ENCODE results near the gene RNGTT.
"Not testable (repeated sequence)": the region's sequence is repeated elsewhere in the genome, so short reads cannot be mapped to it uniquely, and the experiment has no call there.

RNGTT gene

DNA sequence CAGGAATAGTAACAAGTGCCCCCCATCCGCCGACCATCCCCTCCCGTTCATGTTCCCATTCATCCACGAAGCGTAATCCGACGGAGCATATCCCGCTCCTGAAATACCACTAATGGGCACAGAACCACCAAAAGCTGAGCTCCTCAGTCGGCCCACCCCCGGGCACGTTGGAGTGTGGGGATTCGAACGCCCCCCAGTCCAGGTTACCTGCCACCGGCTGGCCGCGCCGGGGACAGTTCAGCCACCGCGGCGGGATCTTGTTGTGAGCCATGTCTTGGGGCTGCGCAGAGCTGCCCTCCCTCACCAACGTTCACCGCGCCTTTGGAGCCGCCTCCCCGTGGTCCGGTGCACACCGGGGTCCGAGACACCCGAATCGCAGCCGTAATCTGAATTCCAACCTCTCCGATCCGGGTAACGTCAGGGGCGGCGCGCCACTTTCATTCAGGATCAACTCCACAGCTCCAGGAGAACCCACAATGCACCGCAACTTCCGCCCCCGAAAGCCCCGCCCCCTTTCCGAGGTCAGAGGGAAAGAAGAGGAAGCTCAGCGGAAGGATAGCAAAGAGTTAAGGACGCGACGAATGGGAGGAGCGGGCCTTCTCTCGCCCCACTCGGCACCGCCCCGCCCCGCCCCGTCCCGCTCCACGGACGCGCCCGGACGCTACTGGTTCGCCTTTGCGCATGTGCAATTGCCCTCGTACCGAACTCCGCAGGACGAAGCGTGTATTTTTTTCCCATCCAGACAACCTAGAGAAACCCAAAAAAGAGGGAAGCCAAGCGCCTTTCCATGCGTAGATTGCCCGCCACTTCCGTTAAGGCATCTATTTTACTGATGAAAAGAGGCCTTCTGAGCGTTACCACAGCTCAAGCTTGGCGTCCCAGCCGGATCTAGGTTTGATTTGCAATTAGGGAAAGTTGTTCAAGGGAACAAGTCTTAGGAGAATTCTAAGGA is at the start of gene RNGTT:
Gene RNGTT (minus strand): TSS at position 480 of the 952 bp plus-strand sequence. CDS start 209 bp downstream, at position 271.
- peak; percentile 93 to 98 for DNase-seq (ENCODE audit: low read depth in 2 of 2)

DNA sequence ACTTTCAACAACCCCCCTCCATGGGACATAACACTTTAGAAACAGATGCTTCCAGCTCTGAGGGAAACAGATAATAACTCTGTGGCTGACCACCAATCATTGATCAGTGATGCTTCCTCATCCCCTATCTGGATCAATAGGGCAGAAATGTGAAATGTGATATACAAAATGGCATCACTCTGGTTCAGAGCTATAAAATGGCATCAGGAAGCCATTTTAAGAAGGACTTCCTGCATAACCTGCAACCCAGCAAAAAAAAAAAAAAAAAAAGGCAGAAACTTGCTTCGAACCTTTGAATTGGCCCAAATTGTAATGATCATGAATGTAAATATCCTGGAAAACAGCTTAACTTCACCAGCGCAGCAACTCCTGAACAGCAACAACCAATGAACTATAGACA is 48.0 kb upstream of the RNGTT start:
- no peak for DNase-seq (ENCODE audit: low read depth in 2 of 2)

DNA sequence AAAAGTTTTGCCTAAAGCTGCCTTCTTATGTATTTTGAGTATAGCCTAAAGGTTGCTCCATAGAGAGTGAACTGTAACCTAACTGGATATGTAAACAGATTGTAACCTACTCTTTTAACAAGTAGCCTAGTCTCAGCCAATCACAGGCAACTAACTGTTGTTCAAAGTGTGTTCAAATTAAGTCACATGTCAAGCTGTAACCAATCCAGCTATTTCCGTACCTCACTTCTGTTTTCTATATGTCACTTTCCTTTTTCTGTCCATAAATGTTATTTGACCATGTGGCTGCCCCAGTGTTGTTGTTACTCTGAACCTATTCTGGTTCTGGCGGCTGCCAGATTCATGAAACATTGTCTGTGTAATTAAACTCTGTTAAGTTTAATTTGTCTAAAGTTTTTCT is 47.4 kb upstream of the RNGTT start:
- DNase-seq (ENCODE audit: low read depth in 2 of 2) = no peak

DNA sequence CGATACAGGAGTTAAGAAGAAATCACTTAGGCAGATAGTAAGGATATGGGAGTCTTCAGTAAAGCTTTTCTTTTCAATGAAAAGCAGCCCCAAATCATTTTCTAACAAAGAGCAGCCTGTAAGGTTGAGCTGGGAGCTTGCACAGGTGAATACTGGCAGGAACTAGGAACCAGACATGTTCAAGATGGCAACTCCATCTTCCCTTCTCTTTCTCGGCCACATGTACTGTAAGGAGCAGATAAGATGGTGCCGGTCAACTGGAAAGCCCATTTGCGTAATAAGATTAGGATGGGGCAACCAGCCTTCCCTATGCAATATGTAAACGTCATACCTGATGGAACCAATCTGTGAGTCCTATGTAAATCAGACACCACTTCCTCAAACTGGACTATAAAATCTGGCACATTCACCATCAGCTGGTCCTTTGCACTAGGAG is 46.2 kb upstream of the RNGTT start:
- DNase-seq (ENCODE audit: low read depth in 2 of 2) = no peak

DNA sequence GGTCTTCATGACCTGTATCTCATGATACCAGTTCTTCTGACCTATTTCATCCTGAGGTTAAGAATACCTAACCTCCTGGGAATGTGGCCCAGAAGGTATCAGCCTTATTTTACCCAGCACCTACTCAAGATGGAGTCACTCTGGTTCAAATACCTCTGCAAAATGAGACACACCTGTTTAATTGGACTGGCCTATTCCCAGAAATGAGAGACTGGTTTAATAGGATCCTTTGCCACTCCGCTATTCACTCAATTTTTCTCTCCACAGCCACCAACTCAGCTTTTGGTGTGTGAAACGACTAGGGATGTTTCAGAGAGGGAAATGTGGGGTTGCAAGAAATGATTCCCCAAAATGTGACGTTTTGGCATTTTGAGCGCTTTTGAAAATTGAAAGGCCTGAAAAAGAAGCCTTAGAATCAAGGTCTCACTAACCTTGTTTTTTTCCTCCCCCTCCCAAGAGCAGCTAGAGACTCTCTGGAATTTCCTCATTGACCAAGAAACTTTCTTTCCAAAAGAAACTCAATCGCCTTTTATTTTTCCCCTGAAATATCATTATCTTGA is 45.5 kb upstream of the RNGTT start:
- no peak for DNase-seq (ENCODE audit: low read depth in 2 of 2)

DNA sequence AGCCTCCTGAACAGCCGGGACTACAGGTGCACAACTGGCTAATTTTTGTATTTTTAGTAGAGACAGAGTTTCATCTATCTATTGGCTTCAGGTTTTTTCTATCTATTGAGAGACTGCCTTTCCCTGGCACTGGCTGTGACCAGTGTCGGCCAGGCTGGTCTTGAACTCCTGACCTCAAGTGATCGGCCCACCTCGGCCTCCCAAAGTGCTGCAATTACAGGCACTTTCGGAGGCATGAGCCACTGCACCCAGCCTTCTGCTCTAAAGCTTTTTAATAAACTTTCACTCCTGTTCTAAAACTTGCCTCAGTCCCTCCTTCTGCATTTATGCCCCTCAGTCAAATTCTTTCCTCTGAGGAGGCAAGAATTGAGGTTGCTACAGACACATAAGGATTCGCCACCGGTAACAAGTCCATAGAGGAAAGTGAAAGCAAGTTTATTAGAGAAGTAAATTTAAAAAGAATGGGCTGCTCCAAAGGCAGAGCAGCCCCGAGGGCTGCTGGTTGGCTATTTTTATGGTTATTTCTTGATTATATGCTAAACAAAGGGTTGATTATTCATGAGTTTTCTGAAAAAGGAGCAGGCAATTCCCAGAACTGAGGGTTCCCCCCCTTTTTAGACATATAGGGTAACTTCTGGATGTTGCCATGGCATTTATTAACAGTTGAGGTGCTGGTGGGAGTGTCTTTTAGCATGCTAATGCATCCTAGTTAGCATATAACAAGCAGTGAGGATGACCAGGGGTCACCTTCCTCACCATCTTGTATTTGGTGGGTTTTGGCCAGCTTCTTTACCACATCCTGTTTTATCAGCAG is 44.8 kb upstream of the RNGTT start:
- DNase-seq (ENCODE audit: low read depth in 2 of 2) = no peak

DNA sequence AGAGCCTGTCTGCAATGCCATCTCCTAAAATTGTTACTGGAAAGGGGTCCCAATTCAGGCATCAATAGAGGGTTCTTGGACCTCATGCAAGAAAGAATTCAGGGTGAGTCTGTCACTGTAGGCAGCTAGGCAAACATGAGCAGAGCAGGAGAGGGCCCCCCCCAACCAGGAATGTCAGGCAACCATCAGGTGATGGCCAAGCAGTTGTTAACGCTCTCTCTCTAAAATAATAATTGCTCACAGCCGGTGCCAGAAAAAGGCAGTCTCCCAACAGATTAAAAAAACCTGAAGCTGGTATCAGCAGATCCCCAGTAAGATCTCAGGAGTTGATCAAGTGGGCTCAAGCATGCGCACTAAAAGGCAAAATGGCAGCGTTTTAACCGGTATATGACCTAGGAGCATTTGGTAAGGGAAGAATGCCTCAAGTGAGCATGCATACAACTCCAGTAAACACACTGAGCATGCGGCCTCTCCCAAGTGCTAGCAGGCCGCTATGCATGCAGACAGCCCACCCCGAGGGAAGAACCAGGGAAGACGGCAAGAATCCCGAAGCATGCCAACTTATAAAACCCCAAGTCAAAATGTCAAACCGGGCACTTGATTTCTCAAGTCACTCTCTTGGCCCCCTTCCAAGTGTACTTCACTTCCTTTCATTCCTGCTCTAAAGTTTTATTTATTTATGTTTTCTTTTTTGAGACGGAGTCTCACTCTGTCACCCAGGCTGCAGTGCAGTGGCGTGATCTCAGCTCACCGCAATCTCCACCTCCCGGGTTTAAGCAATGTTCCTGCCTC is 44.0 kb upstream of the RNGTT start:
- no peak for DNase-seq (ENCODE audit: low read depth in 2 of 2)

DNA sequence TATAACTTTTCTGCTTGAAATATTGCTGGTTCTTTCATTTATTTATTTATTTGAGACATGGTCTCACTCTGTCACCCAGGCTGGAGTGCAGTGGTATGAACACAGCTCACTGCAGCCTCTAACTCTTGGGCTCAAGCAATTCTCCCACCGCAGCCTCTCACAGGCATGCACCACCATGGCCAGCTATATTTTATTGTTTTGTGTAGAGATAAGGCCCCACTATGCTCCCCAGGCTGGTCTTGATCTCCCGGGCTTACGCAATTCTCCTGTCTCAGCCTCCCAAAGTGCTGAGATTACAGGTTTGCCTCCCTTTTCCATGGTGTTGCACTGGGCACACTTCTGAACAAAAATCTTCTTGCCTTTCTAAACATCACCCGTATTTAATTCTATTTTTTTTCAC is 39.1 kb upstream of the RNGTT start:
- no peak for DNase-seq (ENCODE audit: low read depth in 2 of 2)

DNA sequence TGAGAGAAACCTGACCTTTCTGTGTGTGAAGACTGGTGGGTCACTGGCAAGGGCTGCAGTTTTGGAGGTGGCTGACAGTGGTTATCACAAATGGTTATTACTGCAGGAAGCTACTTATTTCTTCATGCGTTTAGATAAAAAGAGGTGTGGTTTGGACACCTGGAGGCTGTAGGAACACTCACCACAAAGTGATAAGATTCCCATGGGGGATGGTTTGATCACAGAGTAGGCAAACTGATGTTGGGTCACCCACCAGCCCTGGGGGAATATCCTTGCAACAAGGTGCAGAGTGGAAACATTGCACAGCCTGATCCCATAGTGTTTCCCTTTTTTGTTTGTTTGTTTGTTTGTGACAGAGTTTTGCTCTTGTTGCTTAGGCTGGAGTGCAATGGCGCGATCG is 33.9 kb upstream of the RNGTT start:
- no peak for DNase-seq (ENCODE audit: low read depth in 2 of 2)

DNA sequence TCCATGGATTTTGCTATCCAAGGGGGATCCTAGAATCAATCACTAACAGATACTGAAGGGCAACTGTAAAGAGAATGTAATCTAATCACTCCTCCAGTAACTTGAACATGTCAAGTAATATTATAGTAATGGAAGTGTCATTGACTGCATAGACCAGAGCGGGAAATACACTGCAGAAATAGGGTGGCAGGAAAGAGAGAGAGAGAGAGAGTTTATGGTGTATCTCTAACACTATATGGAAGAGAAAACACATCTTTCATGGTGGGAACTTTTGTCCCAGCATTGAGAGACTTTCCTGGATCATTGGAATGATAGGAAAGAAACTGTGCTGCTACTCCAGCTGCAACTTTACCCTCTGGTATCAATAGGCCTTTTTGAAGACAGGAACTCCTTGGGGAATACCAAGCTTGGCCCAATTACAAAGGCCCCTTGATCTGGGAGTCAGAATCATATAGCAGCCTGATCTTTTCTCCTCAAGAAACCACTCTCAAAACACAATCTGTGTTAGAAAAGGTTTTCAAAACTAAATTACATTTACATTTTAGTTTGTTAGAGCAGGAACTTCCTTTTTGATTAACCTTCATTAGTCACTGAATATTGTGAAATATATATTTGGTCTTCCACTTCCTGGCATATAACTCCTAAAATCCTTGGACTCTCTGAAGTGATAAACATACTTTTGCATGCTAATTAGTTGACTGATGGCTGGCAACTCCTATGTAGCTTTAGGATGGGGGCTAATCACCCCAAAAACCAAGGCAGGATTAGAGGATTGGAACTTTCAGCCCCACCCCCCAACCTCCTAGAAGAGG is 29.5 kb upstream of the RNGTT start:
- DNase-seq (ENCODE audit: low read depth in 2 of 2) = no peak

DNA sequence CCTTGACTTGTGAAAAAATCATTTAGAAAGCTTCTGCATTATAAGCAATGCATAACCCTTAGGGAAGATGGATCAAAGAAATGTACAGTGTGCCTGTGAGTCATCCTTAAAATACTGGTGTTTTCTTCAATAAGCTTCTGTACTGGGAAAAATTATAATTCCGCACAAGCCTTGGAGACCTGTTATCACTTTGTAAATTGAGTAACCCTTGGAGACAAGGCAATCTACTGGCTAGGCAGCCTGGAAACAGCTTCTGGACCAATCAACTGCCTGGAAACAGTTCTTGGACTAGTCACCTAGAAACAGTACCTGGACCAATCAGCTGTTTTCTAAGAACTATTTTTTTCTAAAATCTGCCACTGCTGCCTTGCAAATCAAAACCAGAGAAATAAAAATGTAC is 25.8 kb upstream of the RNGTT start:
- no peak for DNase-seq (ENCODE audit: low read depth in 2 of 2)

DNA sequence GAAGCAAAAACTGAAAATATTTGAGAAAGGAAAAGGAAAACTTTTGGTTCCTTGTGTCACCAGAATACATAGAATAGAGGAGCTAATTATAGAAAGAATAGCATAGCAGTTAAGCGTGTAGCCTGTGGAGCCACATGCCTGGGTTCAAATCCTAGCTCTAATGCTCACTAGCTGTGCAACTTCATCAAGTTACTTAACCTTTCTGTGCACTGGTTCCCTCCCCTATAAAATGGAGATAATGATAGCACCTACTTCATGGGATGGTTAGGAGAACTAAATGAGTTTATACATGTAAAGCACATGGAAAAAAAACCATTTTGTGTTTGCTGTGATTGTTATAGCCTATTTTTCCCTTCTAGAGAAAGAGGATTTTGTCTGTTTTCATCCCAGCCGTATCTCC is 24.5 kb upstream of the RNGTT start:
- DNase-seq (ENCODE audit: low read depth in 2 of 2) = no peak

DNA sequence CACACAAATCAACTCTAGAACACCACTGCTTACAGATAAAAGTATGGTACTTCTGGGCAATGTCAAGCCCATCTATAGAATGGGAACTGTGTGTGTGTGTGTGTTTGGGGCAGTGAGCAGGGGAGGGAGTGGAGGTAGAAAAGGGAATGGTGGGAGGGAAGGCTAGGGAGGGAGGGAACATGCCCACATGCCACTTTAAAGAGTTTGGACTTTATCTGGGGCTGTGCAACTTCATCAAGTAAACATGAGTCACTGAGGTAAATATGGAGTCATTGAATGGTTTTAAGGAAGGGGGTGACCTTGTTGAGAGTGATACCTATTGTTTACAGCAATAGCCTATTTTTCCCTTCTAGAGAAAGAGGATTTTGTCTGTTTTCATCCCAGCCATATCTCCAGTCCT is 22.5 kb upstream of the RNGTT start:
- DNase-seq (ENCODE audit: low read depth in 2 of 2) = no peak

DNA sequence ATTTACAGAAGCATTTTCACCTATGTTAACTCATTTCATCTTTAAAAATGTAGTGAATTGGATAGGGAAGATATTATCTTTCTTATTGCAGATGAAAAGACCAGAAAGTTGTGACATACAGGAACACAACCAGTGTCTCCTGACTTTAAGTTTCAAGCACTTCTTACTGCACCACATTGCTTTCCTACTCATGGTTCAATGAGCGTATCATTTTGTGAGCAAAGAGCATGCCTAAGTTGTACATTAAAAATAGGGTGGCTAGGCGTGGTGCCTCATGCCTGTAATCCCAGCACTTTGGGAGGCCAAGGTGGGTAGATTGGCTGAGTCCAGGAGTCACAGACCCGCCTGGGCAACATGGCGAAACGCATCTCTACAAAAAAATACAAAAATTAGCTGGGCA is 21.2 kb upstream of the RNGTT start:
- DNase-seq (ENCODE audit: low read depth in 2 of 2) = no peak

DNA sequence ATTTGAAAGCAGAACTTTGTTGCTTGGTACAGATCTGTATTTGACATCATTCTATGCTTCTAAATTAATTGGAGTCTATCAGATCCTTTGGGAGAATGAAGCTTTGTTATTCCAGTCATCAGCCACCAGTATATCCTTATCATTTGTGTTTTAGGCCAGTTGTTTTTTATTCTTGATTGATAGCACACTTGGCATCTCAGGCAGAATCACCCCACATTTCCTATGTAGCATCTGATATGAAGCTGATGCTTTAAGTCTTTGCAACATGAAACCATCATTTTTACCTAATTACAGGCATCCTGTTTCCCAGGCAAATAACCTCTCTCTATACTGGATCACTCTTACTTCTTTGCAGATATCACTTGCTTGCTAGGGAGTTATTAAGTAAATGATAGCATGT is 20.7 kb upstream of the RNGTT start:
- no peak for DNase-seq (ENCODE audit: low read depth in 2 of 2)

DNA sequence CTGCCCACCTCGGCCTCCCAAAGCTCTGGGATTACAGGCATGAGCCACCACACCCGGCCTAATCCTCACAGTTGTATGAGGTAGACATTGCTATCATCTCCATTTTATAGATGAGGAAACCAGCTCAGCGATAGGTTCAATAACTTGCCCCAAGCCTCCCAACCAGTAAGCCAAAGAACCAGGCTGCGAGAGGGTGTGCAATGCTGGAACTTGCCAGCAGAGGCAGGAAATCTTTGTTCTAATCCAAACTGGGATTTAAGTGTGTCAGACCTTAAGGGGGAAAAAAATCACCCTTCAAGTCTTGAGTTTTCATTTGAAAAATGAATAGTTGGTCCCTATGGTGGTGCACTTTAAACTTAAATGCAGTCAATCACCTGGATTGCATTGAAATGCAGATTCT is 20.1 kb upstream of the RNGTT start:
- DNase-seq (ENCODE audit: low read depth in 2 of 2) = no peak

DNA sequence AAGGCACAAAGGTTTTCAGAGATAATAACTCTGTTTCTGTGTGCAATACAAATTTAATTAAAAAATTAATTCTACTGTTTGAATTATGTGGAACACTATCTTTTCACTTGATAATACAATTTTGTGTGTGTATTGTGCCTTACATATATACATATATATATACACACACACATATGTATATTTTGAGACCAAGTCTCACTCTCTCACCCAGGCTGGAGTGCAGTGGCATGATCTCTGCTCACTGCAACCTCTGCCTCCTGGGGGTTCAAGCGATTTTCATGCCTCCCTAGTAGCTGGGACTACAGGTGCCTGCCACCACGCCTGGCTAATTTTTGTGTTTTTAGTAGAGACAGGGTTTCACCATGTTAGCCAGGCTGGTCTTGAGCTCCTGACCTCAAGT is 19.7 kb upstream of the RNGTT start:
- not testable (repeated sequence) for DNase-seq (ENCODE audit: low read depth in 2 of 2)

DNA sequence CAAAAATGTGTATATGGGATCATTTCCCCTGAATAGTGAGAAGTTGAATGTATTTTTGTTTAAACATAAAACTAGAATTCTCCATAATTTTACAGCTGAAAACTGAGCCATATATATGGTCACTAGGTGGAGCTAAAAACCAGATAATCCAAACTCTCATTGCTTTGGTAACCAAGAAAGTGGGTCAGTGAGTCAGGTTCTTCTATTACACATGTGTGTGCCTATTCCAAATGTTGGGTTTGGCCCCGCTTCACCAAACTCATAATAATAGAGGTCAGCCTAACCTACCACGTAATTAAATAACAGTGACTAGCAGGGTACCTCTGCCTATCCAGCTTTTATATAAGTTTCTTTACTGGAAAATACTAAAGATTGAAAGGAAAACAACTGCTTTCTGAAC is 19.3 kb upstream of the RNGTT start:
- DNase-seq (ENCODE audit: low read depth in 2 of 2) = no peak

DNA sequence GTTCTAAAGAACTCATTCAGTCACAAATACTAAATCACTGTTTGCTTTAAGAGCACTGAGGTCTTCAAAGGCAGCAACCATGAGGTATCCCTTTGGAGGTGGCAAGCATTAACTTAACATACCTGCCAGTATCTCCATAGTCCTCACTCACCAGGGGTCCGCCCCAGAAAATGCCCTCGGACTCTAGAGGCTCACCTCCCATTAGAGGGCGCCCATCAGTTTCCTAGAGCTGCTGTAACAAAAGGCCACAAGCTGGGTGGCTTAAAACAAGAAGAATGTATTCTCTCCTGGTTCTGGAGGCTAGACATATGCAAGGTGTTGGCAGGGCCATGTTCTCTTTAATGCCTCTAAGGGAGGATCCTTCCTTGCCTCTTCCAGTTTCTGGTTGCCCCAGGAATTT is 12.0 kb upstream of the RNGTT start:
- DNase-seq (ENCODE audit: low read depth in 2 of 2) = no peak

DNA sequence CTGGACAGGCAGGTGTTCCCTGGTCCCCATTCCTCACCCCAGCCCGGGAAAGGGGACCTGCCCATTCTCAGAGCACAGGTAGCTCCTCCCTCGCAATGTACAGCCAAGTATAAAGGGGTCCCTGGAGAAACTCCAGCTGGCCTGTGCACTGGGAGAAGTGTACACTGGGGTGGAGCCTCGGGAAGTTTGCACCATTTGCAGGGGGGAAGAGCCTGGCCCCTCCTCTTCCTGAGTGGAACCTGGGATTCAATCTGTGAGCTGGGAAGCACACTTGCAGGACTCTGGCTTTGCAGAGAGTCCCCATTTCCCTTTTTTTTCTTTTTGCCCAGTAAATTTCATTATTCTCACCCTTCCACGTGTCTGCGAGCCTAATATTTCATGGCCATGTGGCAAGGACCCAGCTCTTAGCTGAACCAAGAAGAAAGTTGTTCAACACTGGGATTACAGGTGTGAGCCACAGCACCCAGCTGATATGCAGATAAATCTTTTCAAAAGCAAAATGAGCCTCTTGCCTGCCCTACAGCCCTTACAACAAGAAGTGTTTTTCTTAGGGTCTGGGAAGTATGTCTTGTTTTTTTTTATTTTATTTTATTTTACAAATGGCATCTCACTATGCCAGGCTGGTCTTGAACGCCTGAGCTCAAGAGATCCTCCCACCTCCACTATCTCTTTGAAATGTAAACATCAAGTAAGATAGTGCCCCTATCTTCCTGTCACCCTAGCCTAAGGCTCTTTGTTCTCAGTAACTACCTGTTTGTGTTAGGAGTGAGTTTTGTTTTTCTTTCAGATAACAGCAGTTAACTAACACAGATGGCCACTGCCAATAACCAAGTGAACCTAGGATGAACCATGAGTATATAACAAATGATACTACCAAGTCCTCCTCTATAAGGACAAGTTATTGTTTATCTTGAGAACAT is 9.3 kb upstream of the RNGTT start:
- DNase-seq (ENCODE audit: low read depth in 2 of 2) = no peak
